ENCODE results near the gene DHX9. TPM values are rescaled to one million over a fixed set of nuclear protein-coding genes. Genes with fewer than 3 reads are reported as not detected.

Gene DHX9
- total RNA-seq, 1 experiment from 2014 or later, result 131 TPM

DNA sequence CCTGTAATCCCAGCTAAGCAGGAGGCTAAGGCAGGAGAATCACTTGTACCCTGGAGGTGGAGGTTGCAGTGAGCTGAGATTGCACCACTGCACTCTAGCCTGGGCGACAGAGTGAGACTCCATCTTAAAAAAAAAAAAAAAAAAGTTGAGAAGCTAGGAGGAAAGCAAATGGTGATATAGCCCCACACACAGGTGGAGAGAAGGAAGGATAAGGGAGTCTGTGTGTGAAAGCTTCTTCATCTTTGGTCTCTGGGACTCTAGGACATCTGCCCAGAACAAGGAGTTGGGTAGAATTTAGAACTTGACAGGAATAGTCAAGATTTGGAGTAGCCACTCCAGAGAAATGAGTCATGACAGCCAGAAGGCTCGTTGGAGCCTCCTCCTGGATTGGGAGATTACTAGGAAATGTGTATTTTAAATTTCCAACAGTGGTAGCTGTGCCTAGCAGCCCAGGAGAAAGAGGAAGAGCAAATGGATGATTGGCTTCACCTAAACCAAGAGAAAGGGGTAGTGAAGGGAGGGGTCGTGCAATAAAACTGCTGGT, 29.7 kb upstream of the DHX9 start:
- Histone ChIP-seq H3K4me1 (replicated peaks; ENCODE audit: insufficient read depth) (no peaks in the 10 kb centered on the region), H3K79me2 (ENCODE audit: low read depth) (no peaks in the 10 kb centered on the region), H3K9me2 (ENCODE audit: insufficient read depth) (no peaks in the 10 kb centered on the region), H3K9me3 (ENCODE audit: insufficient read depth, low read depth) (no peaks in the 10 kb centered on the region), H3K27ac (no peak overlapping the region), H3K27me3 (ENCODE audit: insufficient read depth, low read depth) (no peaks in the 10 kb centered on the region), H2AFZ (no peak overlapping the region), H3K36me3 (ENCODE audit: low read depth) (no peaks in the 10 kb centered on the region), H3F3A (ENCODE audit: insufficient read depth, low read depth) (no peaks in the 10 kb centered on the region), H4K20me1 (ENCODE audit: insufficient read depth) (no peaks in the 10 kb centered on the region), H3K4me3 (no peak overlapping the region), H3K4me2 (no peak overlapping the region)
- no peak for TF ChIP-seq EZH2 (IDR thresholded peaks at IDR 0.05; ENCODE audit: low read depth)
- TF ChIP-seq CTCF (conservative IDR thresholded peaks at IDR 0.05), result no peak
- no peak for DNase-seq
- BruUV-seq (replicated peaks), result no TSS peak
- ChIA-PET CTCF (interaction anchor here (0.6 kb wide), 1 partner anchor 23 kb away, joined by 3 read pairs; no protein-coding TSS in a partner anchor), POLR2A (ENCODE audit: unreplicated experiment) (no interaction called here)
- intact Hi-C loops (cut with micrococcal nuclease; ENCODE audit: unreplicated experiment), result no loop called here

DNA sequence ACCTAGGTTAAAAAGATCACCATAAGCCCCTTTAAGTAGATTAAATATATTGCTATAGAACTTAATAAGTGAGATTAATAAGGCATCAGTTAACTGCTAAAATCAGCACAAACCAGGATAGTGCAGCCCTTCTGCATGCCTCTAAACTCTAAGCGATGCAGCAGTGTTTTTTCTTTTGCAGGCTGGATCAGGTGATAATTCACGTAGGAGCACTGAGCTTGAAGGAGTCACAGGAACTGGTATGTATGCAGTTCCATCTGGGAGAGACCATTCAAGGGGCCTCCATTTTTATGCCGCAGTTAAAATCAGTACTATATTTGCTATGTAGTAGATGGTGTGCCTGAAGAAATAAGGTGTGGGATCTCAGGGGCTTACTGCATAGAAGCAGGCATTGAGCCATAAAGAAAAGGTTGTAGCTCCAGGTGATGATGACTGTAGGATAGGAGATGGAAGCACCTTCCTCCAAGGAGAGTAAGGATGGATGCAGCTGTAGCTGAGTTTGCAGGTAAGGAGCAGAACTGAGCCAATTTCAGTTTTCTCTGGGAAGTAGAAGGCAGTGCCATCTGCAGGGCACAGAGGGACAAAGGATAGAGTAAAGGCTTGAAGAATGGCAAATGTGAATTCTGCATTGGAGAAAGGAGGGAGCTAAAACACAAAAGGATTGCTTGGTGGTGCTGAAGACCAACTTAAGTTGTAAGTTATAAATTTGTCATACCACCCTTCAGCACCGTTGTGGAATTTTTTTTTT, 27.0 kb upstream of the DHX9 start:
- Histone ChIP-seq H3K27me3 (ENCODE audit: insufficient read depth, low read depth) (no peaks in the 10 kb centered on the region), H3K4me3 (no peak overlapping the region)
- no TSS peak for BruUV-seq (replicated peaks)

DNA sequence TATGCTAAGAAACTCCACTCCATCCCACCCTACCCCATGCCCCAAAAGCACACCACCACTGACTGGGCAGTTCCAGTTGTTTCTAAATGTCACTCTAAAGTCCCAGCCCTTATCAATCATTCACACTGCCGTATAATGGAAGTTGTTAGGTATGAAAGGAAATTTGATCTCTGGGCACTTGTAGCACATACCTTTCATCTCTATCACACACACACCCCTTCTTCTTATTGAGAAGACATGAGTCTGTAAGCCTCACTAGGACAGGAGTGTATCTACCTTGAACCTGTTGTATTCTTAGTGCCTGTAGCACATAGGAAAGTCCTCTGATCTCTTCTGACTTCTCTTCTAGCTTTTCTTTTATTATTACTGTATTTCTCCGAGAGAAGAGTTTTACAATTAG, 22.3 kb upstream of the DHX9 start:
- no peaks in the 10 kb centered on the region for H3K27me3 ChIP-seq (ENCODE audit: insufficient read depth, low read depth)
- H3K4me2 ChIP-seq, result no peak overlapping the region
- no peaks in the 10 kb centered on the region for H4K20me1 ChIP-seq (ENCODE audit: insufficient read depth)
- BruUV-seq (replicated peaks), result no TSS peak
- H3K9me3 ChIP-seq (ENCODE audit: insufficient read depth, low read depth), result no peaks in the 10 kb centered on the region
- no peaks in the 10 kb centered on the region for H3K79me2 ChIP-seq (ENCODE audit: low read depth)
- H3F3A ChIP-seq (ENCODE audit: insufficient read depth, low read depth), result no peaks in the 10 kb centered on the region
- DNase-seq, result no peak
- H3K27ac ChIP-seq, result no peak overlapping the region
- peaks cover 6% of the 10 kb centered on the region; the same call in 1 of the 2 replicates for H3K9me2 ChIP-seq (ENCODE audit: insufficient read depth)
- intact Hi-C loops (cut with micrococcal nuclease; ENCODE audit: unreplicated experiment), result no loop called here
- ChIA-PET CTCF (no interaction called here), POLR2A (ENCODE audit: unreplicated experiment) (no interaction called here)
- H3K4me1 ChIP-seq (replicated peaks; ENCODE audit: insufficient read depth), result no peaks in the 10 kb centered on the region
- H3K36me3 ChIP-seq (ENCODE audit: low read depth), result no peaks in the 10 kb centered on the region
- no peak overlapping the region for H3K4me3 ChIP-seq
- TF ChIP-seq CTCF (conservative IDR thresholded peaks at IDR 0.05), result no peak
- no peak for TF ChIP-seq EZH2 (IDR thresholded peaks at IDR 0.05; ENCODE audit: low read depth)
- H2AFZ ChIP-seq, result no peak overlapping the region

More for the DNA sequence above, 27.0 kb upstream of the DHX9 start:
- TF ChIP-seq CTCF (conservative IDR thresholded peaks at IDR 0.05) (no peak), EZH2 (IDR thresholded peaks at IDR 0.05; ENCODE audit: low read depth) (no peak)
- Histone ChIP-seq H3K79me2 (ENCODE audit: low read depth) (no peaks in the 10 kb centered on the region), H3F3A (ENCODE audit: insufficient read depth, low read depth) (no peaks in the 10 kb centered on the region), H3K9me2 (ENCODE audit: insufficient read depth) (no peaks in the 10 kb centered on the region), H3K9me3 (ENCODE audit: insufficient read depth, low read depth) (no peaks in the 10 kb centered on the region), H2AFZ (no peak overlapping the region), H3K27ac (no peak overlapping the region), H3K36me3 (ENCODE audit: low read depth) (no peaks in the 10 kb centered on the region), H3K4me1 (replicated peaks; ENCODE audit: insufficient read depth) (no peaks in the 10 kb centered on the region), H3K4me2 (no peak overlapping the region), H4K20me1 (ENCODE audit: insufficient read depth) (no peaks in the 10 kb centered on the region)
- DNase-seq, result no peak
- intact Hi-C loops (cut with micrococcal nuclease; ENCODE audit: unreplicated experiment), result no loop called here
- CTCF ChIA-PET, result no interaction called here
- POLR2A ChIA-PET (ENCODE audit: unreplicated experiment), result no interaction called here
